Measurements from ENCODE around the gene ABCC3. TPM values are rescaled to one million over a fixed set of nuclear protein-coding genes. Genes with fewer than 3 reads are reported as not detected.

Gene ABCC3
- total RNA-seq, 1 donor from 2014 or later = 0.20 TPM

DNA sequence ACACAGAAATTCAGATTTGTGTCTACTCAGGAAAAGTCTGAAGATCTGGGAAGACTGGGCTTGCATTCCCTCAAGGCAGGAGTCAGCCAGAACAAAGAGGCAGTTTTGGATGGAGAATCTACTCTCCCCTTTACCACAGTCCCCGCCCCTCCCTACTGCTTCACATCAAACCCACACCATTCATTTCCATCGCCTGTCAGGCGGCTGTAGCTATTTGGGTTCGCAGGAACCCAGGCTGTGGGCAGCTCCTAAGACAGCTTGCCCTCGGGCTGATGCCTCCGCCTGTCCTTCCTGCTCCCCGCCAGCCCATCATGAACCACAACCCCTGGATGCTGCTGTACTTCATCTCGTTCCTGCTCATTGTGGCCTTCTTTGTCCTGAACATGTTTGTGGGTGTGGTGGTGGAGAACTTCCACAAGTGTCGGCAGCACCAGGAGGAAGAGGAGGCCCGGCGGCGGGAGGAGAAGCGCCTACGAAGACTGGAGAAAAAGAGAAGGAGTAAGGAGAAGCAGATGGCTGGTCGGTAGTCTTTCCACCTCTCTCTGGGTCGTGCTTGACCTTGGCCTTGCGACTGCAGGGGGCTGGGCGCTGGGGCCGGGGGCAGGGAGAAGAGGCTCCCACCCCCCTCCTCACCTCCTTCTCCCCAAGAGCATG, 27.0 kb upstream of the ABCC3 start:
- H3K27ac Mint-ChIP-seq = no peak overlapping the region
- POLR2A ChIA-PET = no interaction called here
- ATAC-seq (ENCODE audit: low read depth) = no peak

DNA sequence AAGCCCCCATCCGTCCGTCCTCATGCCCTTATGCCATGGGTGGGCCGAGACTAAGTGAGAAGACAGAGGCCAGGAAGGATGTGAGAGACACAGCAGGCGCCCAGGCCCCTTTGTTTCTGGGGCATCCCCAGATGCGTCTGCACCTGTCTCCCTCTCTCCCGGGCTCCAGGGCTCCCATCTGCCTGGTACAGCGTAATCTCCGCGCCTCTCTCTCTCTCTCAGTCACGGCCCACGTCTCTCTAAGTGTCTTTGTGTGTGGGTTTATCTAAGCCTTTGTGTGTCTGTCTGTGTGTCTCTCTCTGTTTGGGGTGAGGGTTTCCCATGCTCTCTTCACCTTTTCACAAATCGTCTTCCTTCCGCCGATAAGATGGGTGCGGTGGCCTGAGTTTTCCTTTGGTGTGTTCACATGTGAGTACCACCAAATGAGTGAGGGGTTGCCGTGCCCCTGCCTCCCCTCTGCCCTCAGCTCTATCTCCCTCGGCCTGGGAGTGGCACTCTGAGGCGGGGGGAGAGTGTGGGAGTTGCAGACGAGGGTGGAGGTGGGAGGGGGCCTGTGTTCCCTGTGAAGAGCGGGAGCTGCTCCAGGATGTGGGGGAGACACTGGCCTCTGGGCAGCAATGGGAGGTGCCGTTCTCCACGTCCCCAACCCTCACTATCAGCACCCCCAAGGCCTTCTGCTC, 25.8 kb upstream of the ABCC3 start:
- TF ChIP-seq, protein P1, sequence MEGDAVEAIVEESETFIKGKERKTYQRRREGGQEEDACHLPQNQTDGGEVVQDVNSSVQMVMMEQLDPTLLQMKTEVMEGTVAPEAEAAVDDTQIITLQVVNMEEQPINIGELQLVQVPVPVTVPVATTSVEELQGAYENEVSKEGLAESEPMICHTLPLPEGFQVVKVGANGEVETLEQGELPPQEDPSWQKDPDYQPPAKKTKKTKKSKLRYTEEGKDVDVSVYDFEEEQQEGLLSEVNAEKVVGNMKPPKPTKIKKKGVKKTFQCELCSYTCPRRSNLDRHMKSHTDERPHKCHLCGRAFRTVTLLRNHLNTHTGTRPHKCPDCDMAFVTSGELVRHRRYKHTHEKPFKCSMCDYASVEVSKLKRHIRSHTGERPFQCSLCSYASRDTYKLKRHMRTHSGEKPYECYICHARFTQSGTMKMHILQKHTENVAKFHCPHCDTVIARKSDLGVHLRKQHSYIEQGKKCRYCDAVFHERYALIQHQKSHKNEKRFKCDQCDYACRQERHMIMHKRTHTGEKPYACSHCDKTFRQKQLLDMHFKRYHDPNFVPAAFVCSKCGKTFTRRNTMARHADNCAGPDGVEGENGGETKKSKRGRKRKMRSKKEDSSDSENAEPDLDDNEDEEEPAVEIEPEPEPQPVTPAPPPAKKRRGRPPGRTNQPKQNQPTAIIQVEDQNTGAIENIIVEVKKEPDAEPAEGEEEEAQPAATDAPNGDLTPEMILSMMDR (IDR thresholded peaks at IDR 0.05) = no peak
- ATAC-seq (ENCODE audit: low read depth) = no peak
- intact Hi-C loops (cut with micrococcal nuclease) = no loop called here
- no peaks in the 10 kb centered on the region for H3K9me3 Mint-ChIP-seq
- no peaks in the 10 kb centered on the region for H3K4me1 Mint-ChIP-seq
- H3K27ac Mint-ChIP-seq = no peak overlapping the region
- ChIA-PET POLR2A (no interaction called here), CTCF (no interaction called here)
- H3K4me3 Mint-ChIP-seq = no peak overlapping the region
- peaks cover 20% of the 10 kb centered on the region for H3K27me3 Mint-ChIP-seq
- DNase-seq = no peak
- no peaks in the 10 kb centered on the region for H3K36me3 Mint-ChIP-seq (ENCODE audit: low read depth)

More for the DNA sequence above, 27.0 kb upstream of the ABCC3 start:
- TF ChIP-seq, protein P1 (IDR thresholded peaks at IDR 0.05) = no peak
- CTCF ChIA-PET = no interaction called here
- intact Hi-C loops (cut with micrococcal nuclease) = no loop called here
- Mint-ChIP-seq H3K9me3 (no peaks in the 10 kb centered on the region), H3K36me3 (ENCODE audit: low read depth) (no peaks in the 10 kb centered on the region), H3K4me1 (no peaks in the 10 kb centered on the region), H3K27me3 (peaks cover 27% of the 10 kb centered on the region), H3K4me3 (no peak overlapping the region)
- no peak for DNase-seq

DNA sequence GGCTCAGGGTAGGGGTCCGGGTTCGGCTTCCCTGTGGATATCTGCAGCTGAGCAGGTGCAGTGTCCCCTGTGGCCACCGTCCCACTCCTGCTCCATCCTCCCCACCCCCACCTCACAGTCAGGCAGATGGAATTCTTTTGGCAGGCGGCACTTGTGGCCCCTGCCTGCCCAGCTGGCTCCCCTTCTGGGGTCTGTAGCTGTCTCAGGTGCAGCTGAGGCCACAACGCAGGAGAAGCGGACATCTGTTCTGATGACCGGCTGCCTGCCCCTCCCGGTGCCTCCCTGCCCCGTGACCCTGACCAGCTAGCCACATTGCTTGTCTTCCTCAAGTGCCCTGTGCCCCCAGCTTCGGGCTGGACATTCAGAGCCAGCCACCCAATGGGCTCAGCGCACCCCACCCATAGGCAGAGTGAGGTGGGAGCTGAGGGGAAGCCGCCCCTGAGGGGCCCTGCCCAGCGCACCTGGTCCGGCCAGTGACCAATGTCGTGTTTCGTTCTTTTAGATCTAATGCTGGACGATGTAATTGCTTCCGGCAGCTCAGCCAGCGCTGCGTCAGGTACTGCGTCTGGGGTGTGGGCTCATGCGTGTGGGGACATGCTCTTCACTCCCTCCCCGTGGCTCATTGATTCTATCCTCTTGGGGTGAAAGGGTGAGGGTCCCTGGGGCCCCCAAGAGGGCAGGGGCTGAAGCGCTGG, 25.2 kb upstream of the ABCC3 start:
- Mint-ChIP-seq H3K27me3 (peaks cover 22% of the 10 kb centered on the region), H3K4me1 (peaks cover 3% of the 10 kb centered on the region), H3K27ac (no peak overlapping the region), H3K4me3 (no peak overlapping the region), H3K9me3 (no peaks in the 10 kb centered on the region), H3K36me3 (ENCODE audit: low read depth) (no peaks in the 10 kb centered on the region)
- POLR2A ChIA-PET = no interaction called here
- TF ChIP-seq, protein P1 (IDR thresholded peaks at IDR 0.05) = no peak
- intact Hi-C loops (cut with micrococcal nuclease) = no loop called here
- CTCF ChIA-PET = no interaction called here
- no peak for DNase-seq
- no peak for ATAC-seq (ENCODE audit: low read depth)

DNA sequence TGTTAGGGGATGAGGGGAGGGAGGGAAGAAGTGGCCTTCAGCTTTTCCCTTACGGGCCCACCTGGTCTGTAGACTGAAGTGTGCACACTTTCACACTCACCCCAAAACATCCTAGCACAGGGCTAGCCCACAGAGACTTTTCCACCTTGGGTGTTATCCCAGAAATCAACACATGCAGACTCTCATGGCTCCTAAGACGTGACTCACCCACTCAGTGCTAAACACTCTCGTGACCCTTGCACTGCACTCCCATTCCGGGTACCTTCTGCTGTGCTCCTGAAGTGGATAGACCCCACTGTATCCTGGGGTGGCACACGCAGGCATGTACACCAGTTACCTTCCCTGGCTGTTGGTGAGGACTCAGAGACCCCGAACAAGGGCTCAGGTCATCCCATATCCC, 23.0 kb upstream of the ABCC3 start:
- peaks cover 3% of the 10 kb centered on the region for H3K4me1 Mint-ChIP-seq
- H3K4me3 Mint-ChIP-seq = no peak overlapping the region
- no peak for DNase-seq
- TF ChIP-seq, protein P1 (IDR thresholded peaks at IDR 0.05) = no peak
- no peaks in the 10 kb centered on the region for H3K36me3 Mint-ChIP-seq (ENCODE audit: low read depth)
- ATAC-seq (ENCODE audit: low read depth) = no peak
- no peaks in the 10 kb centered on the region for H3K9me3 Mint-ChIP-seq
- ChIA-PET POLR2A (no interaction called here), CTCF (no interaction called here)
- intact Hi-C loops (cut with micrococcal nuclease) = no loop called here
- H3K27me3 Mint-ChIP-seq = peaks cover 13% of the 10 kb centered on the region
- no peak overlapping the region for H3K27ac Mint-ChIP-seq

DNA sequence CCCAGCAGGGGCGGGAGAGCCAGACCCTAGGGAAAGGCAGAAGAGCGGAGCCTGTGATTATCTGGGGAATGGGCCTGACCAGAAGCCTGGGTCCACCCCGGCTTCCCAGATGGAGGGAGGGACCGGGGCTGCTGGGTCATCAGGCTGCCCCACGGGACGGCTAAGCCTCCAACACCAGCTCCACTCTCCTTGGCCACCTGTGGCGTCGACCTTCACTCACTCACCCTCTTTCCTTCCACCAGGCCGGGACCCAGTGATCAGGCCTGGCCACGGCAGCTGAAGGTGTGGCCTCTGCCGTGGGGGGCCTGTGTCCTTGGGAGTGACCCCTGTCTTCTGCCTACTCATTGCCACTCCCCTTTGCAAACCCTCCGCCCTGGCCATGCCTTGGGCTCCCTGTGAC, 22.4 kb upstream of the ABCC3 start:
- H3K36me3 Mint-ChIP-seq (ENCODE audit: low read depth) = no peaks in the 10 kb centered on the region
- intact Hi-C loops (cut with micrococcal nuclease) = no loop called here
- no peak overlapping the region for H3K4me3 Mint-ChIP-seq
- H3K27ac Mint-ChIP-seq = no peak overlapping the region
- H3K4me1 Mint-ChIP-seq = peaks cover 3% of the 10 kb centered on the region
- TF ChIP-seq, protein P1 (IDR thresholded peaks at IDR 0.05) = no peak
- peaks cover 8% of the 10 kb centered on the region for H3K27me3 Mint-ChIP-seq
- CTCF ChIA-PET = no interaction called here
- ATAC-seq (ENCODE audit: low read depth) (no peak), DNase-seq (no peak)
- no peaks in the 10 kb centered on the region for H3K9me3 Mint-ChIP-seq
- POLR2A ChIA-PET = no interaction called here

Data from activated B cell treated with CpG ODN at 0.5 μM for 24 hours (primary cell).